ES-I3 (cell line): ENCODE data around the gene ATP5MC2.
"Not testable (repeated sequence)": the region's sequence is repeated elsewhere in the genome, so short reads cannot be mapped to it uniquely, and the experiment has no call there.

Experiments
- H3K36me3 ChIP-seq: 2 replicates; pipeline ENCODE4 v1.6.1; 2013; ENCODE audit warnings: mild to moderate bottlenecking, low read length, control low read depth, moderate library complexity; ENCODE audit not compliant: insufficient read depth
- H3K4me1 ChIP-seq: 2 replicates; pipeline ENCODE4 v1.6.1; 2013; ENCODE audit warnings: mild to moderate bottlenecking, control low read depth, low read length; ENCODE audit not compliant: insufficient read depth
- H3K9ac ChIP-seq: 2 replicates; pipeline ENCODE4 v1.6.1; 2013; ENCODE audit warnings: low read depth, mild to moderate bottlenecking, low read length, moderate library complexity
- H3K9me3 ChIP-seq: 2 replicates; pipeline ENCODE4 v1.6.1; 2013; ENCODE audit warnings: mild to moderate bottlenecking, low read length, moderate library complexity; ENCODE audit not compliant: control insufficient read depth, insufficient read depth

ATP5MC2 gene

DNA sequence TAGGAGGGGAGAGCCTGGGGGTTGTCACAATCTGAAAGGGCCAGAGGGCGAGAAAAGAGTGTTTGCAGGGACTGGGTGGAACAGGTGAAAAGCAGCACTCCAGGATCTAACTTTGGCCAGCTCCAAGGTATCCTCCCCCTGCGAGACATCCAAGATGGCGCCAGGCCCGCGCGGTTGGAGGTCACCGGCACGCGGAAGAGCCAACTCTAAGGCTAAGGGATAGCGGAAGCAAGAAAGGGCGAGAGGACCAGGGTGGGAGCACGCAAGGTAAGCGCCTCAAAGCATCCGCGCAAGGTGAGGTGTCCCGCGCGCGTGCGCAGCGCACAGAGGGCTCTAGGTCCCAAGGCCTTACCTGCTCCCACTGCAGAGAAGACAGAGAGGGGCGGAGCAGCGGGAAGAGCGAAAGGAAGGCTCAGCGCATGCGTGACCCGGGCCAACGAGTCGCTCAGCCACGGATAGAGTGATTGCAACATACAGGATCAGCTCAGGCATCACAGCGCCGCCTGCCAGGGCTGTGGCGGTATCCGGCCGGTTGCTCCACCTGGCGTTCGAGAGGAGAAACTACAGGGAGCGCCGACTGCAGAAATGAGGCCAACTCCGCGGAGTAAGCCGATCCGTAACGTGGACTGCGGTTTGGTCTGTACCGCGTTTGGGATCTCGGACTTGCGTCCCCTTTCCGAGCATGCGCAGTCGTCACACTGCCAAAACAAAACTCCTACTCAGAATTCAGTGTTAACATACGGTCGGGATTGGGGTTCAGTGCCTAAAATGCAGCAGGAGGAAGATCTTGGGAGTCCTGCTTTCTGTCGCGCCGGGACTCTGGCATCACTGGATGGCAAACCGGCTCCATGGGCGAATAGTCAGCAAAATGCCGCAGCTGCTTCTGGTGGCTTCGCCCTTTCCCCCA lies at the start of gene ATP5MC2:
Gene ATP5MC2 (minus strand): TSS at position 383 of the 907 bp plus-strand sequence. CDS start 3,469 bp downstream, outside the sequence.
- peaks cover 11% of the 10 kb centered on the region for H3K4me1 ChIP-seq
- H3K9me3 ChIP-seq: no peaks in the 10 kb centered on the region
- peak within 1 kb of the TSS; percentile 78 for H3K9ac ChIP-seq
- H3K36me3 ChIP-seq: peaks cover 25% of the 10 kb centered on the region

DNA sequence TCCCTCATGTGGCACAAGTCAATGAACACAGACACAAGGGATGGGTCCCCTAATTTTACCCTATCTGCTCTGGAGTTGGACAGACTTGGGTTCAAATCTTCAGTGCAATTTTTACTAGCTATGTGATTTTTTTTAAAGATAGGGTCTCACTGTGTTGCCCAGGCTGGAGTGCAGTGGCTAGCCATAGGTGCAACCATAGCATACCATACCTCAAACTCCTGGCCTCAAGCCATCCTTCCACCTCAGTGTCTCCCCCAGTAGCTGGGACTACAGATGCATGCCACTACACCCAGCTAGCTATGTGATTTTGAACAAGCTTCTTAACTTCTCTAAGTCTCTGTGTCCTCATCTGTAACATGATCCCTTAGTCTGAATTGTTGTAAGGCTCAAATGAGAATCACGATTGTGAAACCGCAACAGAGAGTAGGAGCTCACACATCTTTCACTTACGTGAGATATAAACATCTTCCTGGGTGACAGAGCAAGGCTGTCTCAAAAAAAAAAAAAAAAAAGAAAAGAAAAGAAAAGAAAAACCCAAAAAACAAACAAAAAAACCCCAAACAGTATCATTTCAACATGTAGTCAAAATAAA lies 46.7 kb upstream of the ATP5MC2 start:
- H3K9ac ChIP-seq: no peak overlapping the region
- no peaks in the 10 kb centered on the region for H3K9me3 ChIP-seq
- no peaks in the 10 kb centered on the region; the same call in 1 of the 2 replicates for H3K36me3 ChIP-seq
- no peaks in the 10 kb centered on the region; the same call in 1 of the 2 replicates for H3K4me1 ChIP-seq

DNA sequence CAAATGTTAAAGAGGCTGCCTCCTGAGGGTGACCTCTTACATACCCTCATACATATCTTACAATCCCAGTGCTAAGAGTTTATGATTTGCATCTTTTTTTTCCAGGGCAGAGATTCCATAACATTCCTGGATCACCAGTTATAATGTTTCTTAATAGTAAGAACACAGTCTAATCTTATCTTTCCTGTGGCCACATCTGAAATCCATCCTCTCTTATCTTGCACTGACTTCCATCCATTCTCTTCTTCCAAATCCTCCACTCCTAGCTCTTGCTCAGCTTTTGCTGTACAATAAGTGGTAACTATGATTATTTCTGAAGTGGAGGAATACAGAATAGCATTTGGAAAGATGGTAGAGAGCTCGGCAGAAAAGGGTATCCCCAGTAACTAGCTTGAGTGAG lies 45.1 kb upstream of the ATP5MC2 start:
- no peaks in the 10 kb centered on the region; the same call in 1 of the 2 replicates for H3K4me1 ChIP-seq
- no peak overlapping the region for H3K9ac ChIP-seq
- H3K9me3 ChIP-seq: no peaks in the 10 kb centered on the region
- no peaks in the 10 kb centered on the region; the same call in 1 of the 2 replicates for H3K36me3 ChIP-seq

DNA sequence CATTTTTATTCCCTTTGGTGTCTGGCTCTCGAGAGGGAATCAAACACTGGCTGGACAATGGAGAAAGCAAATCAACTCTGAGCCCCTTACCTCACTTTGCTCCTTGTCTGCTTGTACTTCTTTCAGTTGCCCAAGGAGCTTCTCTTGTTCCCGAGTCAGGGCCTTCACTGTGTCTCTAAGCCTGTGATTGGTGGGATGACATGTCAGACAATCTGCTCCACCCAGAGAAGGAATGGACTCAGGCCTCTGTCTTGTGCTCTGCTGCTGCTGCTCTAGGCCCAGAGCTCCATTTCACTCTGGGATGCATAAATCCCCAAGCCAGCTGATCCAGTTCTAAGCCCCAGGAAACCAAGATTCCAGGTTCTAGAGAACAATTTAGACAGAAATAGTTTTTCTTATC lies 43.8 kb upstream of the ATP5MC2 start:
- Histone ChIP-seq H3K36me3 (no peaks in the 10 kb centered on the region; the same call in 1 of the 2 replicates), H3K9me3 (no peaks in the 10 kb centered on the region), H3K9ac (no peak overlapping the region), H3K4me1 (no peaks in the 10 kb centered on the region)

DNA sequence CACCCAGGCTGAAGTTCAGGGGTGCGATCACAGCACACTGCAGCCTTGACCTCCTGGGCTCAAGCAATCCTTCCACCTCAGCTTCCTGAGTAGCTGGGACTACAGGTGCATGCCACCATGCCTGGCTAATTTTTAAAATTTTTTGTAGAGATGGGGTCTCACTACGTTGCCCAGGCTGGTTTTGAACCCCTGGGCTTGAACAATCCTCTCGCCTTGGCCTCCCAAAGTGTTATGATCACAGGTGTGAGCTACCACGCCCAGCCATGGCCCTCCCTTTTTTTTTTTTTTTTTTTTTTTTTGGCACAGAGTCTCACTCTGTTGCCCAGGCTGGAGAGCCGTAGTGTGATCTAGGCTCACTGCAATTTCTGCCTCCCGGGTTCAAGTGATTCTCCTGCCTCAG lies 42.7 kb upstream of the ATP5MC2 start:
- not testable (repeated sequence) for H3K36me3 ChIP-seq

DNA sequence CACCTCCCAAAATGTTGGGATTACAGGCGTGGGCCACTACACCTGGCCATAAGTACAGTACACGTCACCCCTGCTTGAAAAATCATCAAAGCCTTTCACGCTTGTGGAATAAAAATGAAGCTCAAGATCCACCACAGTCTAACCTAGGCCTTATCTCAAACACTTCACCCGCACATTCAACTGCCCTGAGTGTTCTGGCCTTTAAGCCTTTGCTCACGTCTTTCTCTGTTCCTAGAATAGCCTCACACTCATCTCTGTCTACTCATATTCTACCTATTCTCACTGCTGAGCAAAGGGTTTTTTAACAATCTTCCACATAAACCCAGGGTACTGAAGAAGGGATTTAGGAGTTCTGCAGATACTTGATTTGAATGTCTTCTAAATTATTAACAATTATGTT lies 41.4 kb upstream of the ATP5MC2 start:
- Histone ChIP-seq H3K36me3 (no peaks in the 10 kb centered on the region; the same call in 1 of the 2 replicates), H3K4me1 (no peaks in the 10 kb centered on the region), H3K9me3 (no peaks in the 10 kb centered on the region), H3K9ac (no peak overlapping the region)

More for the DNA sequence above, 42.7 kb upstream of the ATP5MC2 start:
- not testable (repeated sequence) for H3K9ac ChIP-seq, H3K9me3 ChIP-seq, H3K4me1 ChIP-seq

DNA sequence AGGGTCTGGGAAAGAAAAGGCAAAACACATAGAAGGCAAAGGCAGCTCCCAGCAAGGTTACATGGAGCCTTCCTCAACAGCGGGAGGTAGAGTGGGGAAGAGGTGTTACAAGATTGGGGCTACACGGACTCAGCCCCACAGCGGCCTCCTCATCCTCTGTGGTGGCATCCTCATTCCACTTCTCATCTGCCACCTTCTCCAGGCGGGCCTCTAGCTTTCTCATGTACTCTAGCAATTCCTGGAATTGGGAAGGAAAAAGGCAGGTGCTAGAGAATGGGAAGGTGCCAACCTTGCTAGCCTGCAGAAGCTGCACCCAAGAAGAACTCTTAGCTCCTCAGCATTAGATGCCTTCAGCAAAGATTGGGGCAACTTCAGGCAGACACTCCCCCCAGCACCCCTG lies 38.1 kb upstream of the ATP5MC2 start:
- no peak overlapping the region for H3K9ac ChIP-seq
- no peaks in the 10 kb centered on the region for H3K4me1 ChIP-seq
- no peaks in the 10 kb centered on the region for H3K9me3 ChIP-seq
- no peaks in the 10 kb centered on the region for H3K36me3 ChIP-seq

DNA sequence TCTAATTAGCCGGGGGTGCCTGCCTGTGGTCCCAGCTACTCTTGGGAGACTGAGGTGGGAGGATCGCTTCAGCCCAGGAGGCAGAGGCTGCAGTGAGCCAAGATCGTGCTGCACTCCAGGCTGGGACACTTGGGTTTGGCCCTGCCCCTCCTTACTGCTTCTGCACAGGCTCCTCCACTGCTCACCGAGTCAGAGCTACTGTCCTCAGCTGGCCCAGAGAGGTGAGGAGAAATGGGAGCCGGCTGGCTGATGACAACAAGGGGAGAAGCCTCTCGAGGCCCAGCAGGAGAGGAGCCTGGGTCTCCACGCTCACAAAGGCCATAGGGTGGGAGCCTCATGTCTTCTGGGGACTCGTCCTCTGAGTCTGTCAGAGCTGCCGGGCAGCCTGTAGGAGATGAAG lies 37.6 kb upstream of the ATP5MC2 start:
- Histone ChIP-seq H3K9me3 (no peaks in the 10 kb centered on the region), H3K36me3 (no peaks in the 10 kb centered on the region), H3K4me1 (no peaks in the 10 kb centered on the region), H3K9ac (no peak overlapping the region)

DNA sequence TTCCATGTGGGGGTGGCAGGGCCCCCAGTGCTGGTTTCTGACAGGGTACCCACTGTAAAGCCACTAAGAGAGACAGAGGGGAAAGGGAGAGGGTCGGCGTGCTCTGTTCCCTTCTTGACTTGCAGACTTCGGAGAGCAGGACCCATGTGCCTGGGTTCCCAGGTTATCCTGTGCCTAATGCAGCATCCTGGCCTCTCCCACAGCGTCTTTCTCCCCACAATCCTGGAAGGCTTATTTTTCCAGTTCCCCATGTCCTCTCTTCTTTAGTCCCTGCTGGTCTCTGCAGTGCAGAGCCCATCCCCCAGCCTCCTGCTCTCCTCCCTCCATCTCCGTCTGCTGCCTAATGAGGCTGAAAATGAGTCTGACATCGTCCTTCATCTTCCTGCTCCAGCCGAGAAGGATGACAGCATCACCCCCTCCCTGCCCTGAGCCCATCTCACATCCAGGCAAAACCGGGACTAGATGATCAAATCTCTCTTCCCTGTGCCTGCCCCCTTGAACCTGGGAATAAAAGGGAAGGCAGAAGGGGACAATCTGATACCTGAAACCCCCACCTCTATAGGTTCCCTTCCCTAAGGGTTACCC lies 36.3 kb upstream of the ATP5MC2 start:
- Histone ChIP-seq H3K9ac (no peak overlapping the region), H3K4me1 (no peaks in the 10 kb centered on the region), H3K9me3 (no peaks in the 10 kb centered on the region), H3K36me3 (no peaks in the 10 kb centered on the region)

DNA sequence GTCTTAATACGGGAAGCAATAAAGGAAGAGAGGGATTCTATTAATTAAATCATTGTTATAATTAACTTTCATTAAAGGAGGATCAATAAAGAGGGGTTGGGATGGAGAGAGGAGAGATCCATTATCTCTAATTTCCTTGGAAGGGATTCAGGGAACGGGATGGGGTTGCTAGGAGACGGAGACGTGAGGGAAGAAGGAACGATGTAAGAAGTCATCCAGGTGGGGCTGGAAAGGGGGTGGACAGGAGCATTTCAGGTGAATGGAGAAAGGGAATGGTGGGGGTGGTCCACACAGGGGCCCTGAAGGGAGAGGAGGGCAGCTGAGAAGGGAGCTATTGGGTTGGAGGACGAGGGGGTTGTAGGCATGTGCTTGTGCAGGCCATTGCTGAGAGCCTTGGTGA lies 34.2 kb upstream of the ATP5MC2 start:
- Histone ChIP-seq H3K9me3 (no peaks in the 10 kb centered on the region), H3K4me1 (no peaks in the 10 kb centered on the region), H3K36me3 (no peaks in the 10 kb centered on the region), H3K9ac (no peak overlapping the region)

DNA sequence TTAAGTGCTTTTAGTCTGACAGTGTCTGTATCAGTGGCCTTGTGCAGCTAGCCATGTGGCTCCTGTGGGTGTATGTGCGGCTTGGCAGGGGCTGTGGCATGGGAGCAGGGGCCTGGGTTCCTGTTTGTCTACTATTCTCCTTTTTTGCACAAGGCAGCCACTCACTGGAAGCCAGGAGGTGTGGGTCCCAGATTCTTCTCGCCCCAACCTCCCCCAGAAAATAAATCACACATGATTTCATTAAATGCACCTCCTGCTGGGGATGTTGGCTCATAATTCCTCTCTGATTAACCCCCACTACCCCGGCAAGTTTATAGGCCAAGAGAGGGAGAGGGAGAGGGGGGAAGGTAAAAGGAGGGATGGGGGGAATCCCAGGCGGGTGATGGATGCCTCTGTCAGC lies 33.8 kb upstream of the ATP5MC2 start:
- no peaks in the 10 kb centered on the region for H3K36me3 ChIP-seq
- H3K9me3 ChIP-seq: no peaks in the 10 kb centered on the region
- H3K9ac ChIP-seq: no peak overlapping the region
- no peaks in the 10 kb centered on the region for H3K4me1 ChIP-seq

DNA sequence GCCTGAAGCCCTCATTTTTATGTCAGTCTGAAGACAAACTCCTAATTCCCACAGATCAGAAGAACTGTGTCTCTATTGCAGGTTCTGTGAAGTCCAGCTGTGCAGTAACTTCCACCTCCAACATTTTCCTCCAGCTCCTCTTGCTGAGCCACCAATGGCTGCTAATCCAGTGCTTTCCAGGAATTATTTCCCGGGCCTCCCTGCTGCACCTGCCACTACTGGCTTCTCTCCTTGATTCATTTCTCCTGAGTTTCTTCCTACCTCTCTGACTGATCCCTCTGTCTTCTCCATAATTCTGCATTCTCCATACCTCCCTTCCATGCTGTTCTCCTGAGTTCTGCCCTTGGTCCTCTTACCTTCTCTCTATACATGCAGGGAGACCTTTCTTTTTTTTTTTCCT lies 30.2 kb upstream of the ATP5MC2 start:
- Histone ChIP-seq H3K9ac (no peak overlapping the region), H3K4me1 (no peaks in the 10 kb centered on the region), H3K9me3 (no peaks in the 10 kb centered on the region), H3K36me3 (no peaks in the 10 kb centered on the region)

DNA sequence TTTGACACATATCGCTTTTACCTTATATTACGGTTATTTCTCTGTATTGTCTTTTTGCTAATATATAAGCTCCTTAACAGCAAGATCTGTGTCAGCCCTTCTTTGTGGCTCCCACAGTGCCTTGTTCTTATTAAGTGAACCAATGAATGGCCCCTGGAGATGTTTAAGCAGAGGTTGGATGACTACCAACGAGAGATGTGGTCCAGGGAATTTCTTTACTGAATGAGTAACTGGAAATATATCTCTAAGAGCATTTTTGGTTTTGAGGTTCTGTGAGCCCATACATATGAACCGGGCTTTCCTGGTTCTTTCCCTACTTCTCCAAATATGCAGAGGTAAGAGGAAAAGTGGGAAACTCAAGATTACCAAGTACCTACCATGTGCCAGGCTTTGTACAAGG lies 27.9 kb upstream of the ATP5MC2 start:
- no peaks in the 10 kb centered on the region for H3K36me3 ChIP-seq
- H3K9ac ChIP-seq: no peak overlapping the region
- H3K4me1 ChIP-seq: no peaks in the 10 kb centered on the region
- no peaks in the 10 kb centered on the region for H3K9me3 ChIP-seq

DNA sequence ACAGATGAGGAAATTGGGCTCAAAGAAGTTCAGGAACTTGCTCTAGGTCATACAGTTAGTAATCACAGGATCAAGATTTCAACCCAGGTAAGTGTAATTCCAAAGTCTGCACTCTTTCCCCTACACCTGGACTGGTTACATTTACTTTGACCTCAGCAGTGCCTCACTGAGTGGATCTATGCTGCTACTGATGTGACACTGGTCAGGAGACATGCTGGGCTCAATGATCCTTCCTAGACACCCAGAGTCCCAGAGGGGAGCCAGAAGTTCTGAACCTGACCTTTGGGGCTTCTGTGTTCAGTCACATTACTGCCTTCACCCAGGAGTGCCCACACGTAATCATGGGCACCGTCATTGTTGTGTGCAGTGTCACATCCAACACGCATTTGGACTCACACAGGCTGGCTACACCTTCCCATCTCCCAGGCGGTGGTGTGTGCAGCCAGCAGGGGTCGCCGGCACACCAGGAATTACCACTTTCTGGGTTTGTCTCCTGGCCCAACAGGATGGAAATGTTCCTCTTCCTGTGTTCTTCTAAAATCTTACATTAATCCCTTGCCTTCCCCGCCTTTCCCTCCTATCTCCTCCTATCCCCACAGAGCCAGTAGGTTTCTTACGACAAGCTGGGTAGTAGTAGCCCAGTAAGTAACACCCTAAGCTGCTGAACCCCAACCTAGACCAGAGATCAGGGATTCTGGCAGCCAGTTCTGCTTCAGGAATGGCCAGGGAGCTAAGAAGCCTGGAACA lies 25.8 kb upstream of the ATP5MC2 start:
- Histone ChIP-seq H3K36me3 (no peaks in the 10 kb centered on the region), H3K9me3 (no peaks in the 10 kb centered on the region), H3K4me1 (no peaks in the 10 kb centered on the region), H3K9ac (no peak overlapping the region)
